Activated T-helper 1 cell treated with Interleukin-2 at 50 U/mL for 16 hours (primary cell): ENCODE results near the gene TOMM5.
"Not testable (repeated sequence)": the region's sequence is repeated elsewhere in the genome, so short reads cannot be mapped to it uniquely, and the experiment has no call there.

ENCODE experiments used
- DNase-seq: peaks from one replicate; pipeline ENCODE4 v3.0.0-alpha.2; 2020; ENCODE audit warnings: low read depth

The TOMM5 gene

DNA sequence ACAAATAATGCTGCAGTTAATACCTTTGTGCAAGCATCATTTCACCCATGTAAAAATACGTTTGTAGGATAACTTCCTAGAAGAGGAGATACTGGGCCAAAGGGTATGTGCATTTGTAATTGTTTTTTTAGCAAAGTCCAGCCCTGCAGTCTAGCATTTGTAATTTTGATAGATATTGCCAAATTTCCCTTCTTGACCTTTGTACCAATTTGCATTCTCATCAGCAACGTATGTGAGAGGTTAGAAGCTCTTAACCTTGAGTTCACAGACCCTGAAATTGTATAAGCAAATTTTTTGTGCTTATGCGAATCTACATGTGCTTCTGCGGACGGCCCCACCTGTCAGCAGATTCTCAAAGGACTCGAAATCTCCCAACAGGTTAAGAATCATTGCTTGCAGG lies 18.6 kb upstream of the TOMM5 start:
- DNase-seq: no peak

DNA sequence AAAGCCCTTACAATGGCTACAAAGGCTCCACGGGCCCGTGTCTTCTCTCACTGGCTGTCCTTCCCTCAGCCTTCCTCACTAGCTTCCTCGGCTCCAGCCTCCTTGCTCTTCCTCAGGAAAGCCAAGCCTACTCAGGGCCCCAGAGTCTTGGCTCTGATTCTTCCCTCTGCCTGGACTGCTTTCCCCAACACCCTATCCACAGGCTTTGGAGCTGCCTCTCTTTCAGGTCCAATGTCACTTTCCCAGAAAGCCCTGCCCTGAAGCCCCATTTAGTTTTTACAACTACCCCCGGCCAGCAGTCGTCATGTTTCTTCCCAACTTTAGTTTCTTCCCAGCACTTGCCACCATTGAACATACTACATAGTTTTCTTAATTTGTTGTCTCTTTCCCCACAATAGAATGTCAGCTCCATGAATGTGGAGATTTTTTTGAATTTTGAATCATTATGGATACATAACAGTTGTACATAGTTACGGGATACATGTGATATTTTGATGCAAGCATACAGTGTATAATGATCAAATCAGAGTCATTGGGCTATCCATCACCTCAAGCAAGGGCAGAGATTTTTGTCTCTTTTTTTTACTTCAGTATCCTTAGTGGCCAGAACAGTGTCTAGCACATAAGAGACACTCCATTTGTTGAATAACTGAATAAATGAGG lies 17.5 kb upstream of the TOMM5 start:
- no peak for DNase-seq

DNA sequence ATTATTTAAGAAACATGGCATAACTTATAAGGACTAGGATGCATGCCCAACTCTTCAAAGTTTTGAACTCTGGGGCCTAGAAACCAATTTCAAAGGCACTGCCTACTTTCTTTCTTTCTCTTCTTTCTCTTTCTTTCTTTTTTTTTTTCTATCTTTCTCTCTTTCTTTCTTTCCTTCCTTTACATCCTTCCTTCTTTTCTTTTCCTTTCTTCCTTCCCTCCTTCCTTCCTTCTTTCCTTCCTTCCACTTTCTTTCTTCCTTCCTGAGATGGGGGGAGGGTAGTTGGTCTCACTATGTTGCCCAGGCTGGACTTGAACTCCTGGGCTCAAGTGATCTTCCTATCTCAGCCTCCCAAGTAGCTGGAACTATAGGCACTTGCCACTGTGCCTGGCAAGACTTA lies 15.9 kb upstream of the TOMM5 start:
- DNase-seq: no peak

DNA sequence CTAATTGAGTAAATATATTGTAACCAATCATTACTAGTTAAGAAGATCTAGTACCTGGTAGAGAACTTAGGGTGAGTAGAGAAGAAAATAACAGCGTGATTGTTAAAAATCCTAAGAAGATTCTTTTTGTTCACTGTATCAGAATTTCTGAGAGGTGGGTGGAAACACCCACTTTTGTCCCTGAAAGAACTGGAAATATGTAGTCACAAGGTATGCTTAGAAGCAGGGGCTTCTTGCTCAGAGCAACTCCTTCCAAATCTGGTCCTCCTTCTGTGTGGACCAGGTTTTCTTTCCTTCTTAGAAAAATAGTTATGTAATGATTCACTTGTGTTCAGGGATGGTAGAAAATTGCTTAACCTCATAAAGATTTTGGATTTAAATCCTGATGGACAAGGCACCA lies 11.9 kb upstream of the TOMM5 start:
- no peak for DNase-seq

DNA sequence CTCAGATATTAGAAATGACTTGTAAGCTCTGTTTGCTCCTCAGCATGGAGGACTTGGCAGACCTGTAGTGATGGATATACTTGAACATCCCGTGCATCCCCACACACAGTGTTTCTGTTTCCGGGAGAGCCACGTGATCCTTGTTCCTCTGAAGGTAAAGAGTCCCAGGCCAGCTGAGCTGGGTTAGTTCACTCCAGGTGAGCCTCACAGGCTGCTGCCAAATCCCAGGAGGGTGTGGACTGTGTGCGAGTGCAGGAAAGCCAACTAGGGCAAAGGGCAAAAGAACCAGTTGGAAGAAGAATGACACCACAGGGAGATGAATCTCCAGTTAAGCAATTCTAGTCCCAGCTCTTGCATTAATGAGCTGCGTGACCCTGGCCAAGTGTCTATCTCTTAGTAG lies 10.4 kb upstream of the TOMM5 start:
- no peak for DNase-seq

DNA sequence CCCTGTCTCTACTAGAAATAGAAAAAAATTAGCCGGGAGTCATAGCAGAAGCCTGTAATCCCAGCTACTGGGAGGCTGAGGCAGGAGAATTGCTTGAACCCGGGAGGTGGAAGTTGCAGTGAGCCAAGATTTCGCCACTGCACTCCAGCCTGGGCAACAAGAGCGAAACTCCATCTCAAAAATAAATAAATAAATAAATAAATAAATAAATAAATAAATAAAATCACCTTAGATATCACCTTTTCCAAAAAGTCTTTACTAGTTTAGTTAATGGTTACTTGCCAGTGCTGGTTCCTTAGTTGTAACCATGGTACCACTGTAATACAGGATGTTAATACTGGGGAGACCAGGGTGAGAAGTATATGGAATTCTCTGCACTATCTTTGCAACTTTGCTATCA lies 9.7 kb upstream of the TOMM5 start:
- not testable (repeated sequence) for DNase-seq

DNA sequence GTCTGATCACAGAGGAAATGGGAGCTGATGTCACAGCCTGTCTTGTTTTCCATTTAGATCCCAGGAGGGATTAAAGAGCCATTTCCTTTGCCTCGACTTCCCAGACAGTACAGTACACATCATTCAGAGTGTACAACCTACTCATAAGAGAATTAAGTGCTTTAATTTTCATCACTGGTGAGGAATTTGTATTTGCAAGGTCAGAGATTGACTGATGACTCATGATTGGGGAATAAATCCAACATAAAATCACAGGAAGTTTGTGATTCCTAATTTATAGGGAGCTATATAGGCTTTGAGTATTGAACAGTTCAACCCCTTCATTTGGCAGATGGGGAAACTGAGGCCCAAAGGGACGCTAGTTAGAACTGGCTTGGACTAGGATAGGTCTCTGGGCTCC lies 4.1 kb upstream of the TOMM5 start:
- DNase-seq: no peak

DNA sequence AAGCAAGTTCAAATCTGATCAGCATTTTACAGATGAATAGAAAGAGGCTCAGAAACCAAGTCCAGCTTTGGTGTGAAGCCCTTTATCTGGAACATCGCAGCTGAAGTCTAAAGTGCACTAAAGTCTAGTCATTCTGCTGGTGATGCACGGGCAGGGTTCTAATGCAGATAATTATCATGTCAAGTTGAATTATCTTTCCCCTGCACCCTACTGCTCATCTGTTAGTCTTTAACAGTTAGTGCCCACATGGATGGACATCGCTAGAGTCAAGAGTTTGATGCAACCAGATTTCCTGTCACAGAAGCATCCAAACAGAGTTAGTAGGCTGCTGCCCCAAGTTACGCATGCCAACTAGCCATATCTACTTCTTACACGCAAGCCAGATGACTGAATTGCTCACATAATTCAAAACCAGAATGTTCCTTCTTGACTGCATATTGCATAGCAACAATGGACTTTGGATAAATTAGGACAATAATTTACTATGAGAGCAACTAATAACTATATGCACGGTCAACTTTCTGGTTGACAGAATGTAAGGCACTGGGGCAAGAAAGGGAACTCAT lies 1.6 kb upstream of the TOMM5 start:
- no peak for DNase-seq

DNA sequence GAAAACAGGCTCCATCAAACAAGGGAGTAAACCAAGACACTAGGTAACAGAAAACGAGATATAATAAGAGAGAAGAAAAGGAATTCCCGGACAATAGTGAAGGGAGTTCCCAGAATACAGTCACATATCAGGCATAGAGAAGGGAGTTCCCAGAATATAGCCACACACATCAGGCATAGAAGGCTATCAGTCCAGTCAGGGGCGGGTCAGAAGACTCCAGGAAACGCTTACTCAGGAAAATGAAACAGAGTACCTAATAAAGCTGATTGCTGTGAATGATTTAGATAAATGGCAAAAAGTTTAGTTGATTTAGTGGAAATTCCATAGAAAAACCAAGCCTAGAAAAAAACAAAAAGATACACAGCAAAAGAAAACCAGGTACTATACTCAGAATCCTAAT lies 4.9 kb downstream of the TOMM5 start:
- no peak for DNase-seq

DNA sequence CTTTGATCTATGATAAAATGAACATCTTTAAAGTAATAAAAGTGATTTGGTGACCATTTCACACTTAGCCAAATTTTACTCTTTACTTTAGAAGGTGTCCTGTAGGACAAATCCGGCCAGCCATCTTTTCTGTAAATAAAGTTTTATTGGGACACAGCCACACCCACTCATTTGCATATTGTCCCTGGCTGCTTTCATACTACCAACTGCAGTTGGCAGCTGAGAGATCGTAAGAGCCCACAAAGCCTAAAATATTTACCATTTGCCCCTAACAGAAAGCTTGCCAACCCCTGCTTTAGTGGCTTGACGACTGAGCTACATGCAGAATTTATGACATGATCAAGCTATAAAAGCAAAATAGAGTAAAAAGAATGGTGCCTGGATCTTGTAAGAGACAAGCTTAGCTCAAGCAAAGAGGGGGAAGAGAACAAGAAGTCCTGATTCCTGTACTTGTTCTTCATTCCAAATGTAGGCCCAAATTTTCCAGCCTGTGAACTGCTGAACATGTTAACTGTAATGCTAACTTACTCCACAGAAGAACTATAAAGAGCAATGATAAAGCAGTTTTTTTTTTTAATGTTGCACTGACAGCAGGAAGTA lies 8.8 kb downstream of the TOMM5 start:
- no peak for DNase-seq

DNA sequence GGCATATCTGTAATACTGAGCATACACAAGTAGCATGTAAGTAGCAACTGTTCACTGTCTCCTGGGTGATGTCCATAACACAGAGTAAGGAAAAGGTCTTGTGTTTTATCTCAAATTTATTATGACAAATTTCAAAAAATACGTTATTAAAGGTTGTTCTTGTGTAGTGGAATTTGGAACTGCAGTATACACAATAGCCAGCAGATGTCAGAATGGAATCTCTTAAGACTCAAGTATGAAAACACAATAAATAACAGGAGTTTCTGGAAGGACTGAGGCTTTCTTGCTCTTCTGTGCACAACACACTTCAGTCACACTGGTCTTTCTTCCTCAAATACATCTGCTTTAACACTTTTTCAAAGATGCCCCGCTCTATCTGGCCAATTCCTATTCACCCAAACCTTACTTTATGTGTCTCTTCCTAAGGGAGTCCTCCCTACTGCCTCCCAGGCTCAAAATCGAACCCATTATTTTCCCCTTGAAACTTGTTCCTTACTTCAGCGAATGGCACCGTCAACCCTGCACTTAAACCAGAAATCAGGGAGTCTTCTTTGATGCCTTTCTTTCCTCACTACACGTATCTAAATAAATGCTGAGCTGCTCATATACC lies 9.7 kb downstream of the TOMM5 start:
- no peak for DNase-seq

DNA sequence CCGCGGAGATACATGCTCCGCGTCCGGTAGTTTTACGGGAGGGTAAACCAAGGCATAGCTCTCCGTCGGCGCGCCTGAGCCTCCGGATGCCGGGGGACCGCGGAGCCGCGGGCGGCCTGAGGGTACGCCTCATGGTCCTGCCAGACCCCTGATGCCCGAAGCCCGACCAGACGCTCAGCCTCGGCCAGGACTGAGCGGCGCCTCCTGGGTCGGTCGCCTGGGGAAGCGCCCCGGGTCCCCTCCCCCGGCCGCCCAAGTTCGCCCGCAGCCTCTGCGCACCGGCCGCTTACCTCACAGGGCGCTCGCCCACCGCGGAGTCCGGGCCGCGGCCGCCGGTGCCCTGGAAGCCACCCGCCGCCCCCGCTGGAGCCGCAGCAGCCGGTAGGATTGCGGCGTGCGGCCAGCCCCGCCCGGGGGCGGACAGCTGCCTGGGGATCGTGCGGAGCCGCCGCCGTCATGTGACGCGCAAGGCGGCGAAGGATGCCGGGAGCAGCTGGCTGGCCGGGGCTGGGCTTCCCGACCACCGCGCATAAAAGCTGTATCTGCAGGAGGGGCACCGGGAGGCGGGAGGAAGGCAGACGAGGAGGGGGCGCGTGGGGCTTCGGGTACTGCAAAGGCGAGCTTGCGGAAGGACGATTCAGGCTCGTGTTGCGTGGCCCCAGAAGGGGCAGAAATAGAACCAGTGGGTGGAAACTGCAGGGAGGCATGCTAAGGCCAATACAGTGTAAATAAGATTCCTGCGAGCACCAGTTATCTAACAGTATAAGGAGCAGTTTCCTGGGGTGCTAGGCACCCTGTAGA lies 16.3 kb downstream of the TOMM5 start, which contains the start of gene FBXO10:
FBXO10 (minus strand) TSS at position 460 of the 801 bp plus-strand sequence. CDS start 34,612 bp downstream, outside the sequence.
- peak; percentile 20 for DNase-seq

DNA sequence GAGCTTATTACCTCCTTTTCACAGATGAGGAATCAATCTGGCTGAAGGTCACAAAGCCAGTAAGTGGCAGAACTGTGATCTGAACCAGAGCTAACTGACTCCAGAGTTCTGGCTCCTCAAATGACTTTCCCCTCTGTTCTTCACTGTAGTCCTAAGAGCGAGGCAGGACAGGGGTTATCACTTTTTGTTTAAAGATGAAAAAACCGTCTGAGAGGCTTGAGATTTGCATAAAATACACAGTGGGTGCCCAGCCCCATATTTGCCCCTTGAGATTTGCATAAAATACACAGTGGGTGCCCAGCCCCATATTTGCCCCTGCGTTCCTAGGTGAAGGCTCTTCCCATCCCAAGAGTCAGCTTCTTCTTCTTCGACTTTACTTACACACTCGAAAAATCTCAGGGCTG lies 16.9 kb downstream of the TOMM5 start:
- no peak for DNase-seq

DNA sequence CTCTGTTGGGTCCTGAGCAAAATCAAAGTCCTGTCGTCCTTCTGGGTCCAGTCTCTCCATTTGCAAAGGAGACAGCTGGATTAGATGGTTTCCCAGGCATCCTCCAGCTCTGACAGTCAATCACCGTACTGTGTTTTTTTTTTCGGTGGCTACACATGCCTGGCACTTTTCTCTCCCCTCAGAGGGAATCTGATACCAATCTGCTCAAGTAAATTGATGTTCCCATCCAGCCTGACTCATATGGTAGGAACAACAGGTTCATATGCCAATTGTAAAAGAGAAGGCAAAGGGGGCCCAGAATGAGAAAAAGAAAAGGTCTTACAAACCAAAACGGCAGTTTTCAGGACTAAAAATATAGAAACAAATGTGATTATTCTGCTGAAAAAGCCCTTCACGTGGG lies 17.4 kb downstream of the TOMM5 start:
- no peak for DNase-seq

DNA sequence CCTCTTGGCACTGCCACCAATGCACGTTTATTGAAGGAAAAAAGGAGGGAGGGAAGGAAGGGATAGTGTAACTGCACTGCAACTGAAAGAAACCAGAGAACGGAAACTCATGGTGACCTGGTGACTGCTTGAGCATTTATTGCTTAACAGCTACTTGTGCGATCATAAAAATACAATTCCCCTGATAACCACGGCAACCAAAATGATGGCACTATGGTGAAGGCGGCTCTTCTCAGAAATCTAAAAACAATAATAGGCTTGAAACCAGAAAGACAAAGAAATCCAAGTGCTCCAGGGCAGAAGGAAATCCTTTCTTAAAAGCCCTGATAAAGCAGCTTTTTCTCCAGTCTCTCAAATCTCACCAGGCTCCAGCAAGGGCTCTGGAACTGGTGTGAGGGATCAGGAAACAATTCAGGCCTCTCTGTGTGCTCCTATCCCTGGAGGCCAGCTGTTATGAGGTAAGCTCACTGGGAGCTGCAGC lies 18.1 kb downstream of the TOMM5 start:
- no peak for DNase-seq

DNA sequence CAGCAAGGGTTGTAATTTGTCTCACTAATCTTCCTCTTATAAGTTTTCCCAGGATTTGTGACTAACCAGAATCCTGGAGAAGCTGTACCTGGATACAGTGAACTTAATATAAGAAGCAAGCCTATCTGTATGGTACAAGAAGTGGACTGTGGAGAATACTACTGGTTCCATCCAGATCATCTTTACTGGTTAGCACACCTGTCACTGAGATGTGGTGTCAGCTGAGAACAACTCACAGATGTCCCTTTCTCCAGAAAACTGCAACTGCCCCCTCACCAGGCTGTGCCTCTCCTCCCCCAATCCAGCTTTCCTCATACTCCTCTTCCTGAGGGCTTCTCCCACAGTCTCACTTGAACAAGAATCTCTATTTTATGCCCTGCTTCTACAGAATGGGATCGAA lies 21.1 kb downstream of the TOMM5 start:
- DNase-seq: no peak

DNA sequence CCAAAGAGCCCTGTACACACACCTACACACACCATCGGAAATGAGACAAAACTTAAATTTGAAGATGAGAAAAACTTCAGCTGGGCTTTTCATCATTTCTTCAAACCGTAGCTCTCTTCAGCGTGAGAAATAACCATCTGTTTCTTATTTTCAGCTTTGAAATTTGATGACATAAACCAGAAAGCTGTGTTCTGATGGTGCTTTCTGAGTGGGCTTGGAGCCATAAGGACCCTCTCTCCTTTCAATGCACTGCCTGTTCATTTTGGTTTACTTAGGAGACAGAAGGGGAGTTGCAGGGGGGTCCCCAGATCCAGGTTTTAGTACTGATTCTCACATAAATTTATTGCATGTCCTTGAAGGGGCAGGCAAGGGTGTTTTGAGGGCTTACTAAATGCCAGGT lies 25.7 kb downstream of the TOMM5 start:
- no peak for DNase-seq

DNA sequence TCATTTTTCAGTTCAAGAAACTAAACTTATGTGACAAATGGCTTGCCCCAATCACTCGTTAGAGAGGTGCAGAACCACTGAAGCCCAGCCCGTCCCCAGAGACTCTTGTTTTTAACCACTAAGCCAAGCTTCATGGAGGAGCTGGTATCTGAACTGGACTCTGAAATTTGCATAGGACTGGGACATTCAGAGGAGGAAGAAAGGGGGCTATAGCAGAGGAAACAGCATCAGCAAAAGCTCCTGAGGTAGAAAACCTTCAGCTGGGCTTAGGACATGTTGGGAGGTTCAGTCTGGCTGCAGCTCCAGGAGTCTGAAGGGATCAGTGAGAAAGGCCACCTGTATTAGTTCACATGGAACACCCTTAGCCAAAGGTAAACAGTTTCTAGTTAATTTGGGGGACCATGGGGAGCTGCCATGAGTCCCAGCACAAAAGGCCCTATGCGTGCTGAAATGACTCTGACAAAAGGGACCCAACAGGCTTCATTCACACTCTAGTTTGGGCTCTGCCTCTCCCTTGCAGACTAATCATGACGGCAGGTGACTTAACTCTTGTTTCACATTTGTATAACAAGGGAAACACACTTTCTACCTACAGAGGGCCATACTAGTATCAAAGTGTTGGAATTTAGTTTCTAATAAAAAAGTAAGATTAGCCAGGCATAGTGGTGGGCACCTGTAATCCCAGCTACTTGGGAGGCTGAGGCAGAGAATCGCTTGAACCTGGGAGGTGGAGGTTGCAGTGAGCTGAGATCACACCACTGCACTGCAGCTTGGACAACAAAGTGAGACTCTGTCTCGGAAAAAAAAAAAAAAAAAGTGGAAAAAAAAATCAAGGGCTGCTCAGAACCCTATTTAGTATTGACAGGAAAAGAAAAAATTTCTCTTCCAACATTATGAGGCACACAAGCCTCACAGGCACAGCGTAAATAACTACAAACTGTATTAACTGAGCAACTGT lies 26.5 kb downstream of the TOMM5 start:
- no peak for DNase-seq

DNA sequence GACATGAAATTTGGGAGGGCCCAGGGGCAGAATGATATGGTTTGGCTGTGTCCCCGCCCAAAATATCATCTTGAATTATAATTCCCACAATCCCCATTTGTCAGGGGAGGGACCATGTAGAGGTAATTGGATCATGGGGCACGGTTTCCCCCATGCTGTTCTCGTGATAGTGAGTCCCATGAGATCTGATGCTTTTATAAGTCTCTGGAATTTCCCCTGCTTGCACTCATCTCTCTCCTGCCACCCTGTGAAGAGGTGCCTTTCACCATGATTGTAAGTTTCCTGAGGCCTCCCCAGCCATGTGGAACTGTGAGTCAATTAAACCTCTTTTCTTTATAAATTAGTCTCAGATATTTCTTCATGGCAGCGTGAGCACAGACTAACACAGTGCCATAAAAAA lies 27.5 kb downstream of the TOMM5 start:
- DNase-seq: no peak

DNA sequence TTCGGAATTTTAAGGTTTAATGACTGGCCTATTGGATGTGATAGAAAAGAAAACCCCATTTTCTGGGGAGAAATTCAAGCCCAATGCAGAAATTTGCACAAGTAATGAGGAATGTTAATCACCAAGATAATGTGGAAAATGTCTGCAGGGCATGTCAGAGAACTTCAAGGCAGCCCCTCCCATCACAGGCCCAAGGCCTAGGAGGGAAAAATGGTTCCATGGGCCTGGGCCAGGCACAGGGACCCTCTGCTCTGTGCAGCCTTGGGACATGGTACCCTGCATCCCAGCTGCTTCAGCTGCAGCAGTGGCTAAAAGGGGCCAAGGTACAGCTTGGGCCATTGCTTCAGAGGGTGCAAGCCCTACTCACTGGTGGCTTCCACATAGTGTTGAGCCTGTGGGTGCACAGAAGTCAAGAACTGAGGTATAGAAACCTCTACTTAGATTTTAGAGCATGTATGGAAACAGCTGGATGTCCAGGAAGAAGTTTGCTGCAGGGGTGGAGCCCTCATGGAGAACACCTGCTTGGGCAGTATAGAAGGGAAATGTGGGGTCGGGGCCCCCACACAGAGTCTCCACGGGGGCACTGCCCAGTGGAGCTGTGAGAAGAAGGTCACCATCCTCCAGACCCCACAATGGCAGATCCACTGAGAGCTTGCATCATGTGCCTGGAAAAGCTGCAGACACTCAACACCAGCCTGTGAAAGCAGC lies 28.4 kb downstream of the TOMM5 start:
- DNase-seq: no peak

DNA sequence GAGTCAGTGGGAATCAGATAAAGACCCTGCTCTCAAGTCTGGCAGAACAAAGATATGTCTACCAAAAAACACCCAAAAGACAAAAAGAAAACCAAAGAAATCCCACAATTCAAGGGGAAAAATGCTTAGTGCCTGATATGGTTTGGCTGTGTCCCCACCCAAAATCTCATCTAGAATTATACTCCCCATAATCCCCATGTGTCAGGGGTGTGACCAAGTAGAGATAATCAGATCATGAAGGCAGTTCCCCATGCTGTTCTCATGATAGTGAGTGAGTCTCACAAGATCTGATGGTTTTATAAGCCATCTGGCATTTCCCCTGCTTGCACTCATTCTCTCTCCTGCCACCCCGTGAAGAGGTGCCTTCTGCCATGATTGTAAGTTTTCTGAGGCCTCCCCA lies 29.6 kb downstream of the TOMM5 start:
- DNase-seq: no peak
